ENCODE results near the gene SC5D.

The SC5D gene

GRCh38 chr11:121293288-121293594 is 670 bp downstream of the SC5D start:
- DNase-seq (ENCODE audit: low read depth), result no peak

- DNase-seq (ENCODE audit: low read depth), result no peak
Observed at GRCh38 chr11:121295246-121296029, 2.9 kb downstream of the SC5D start.

GRCh38 chr11:121297872-121298271 is 5.3 kb downstream of the SC5D start:
- DNase-seq (ENCODE audit: low read depth), result no peak

GRCh38 chr11:121298774-121299173 is 6.2 kb downstream of the SC5D start:
- DNase-seq (ENCODE audit: low read depth), result no peak

- no peak for DNase-seq (ENCODE audit: low read depth)
Observed at GRCh38 chr11:121299417-121299816, 6.8 kb downstream of the SC5D start.

GRCh38 chr11:121300313-121300971 is 7.9 kb downstream of the SC5D start:
- DNase-seq (ENCODE audit: low read depth), result peak; percentile 10

- no peak for DNase-seq (ENCODE audit: low read depth)
Observed at GRCh38 chr11:121300972-121301699, 8.6 kb downstream of the SC5D start.

GRCh38 chr11:121304759-121305158 is 12.2 kb downstream of the SC5D start:
- no peak for DNase-seq (ENCODE audit: low read depth)

- DNase-seq (ENCODE audit: low read depth), result no peak
Observed at GRCh38 chr11:121308816-121309215, 16.2 kb downstream of the SC5D start.

GRCh38 chr11:121309688-121310087 is 17.1 kb downstream of the SC5D start:
- no peak for DNase-seq (ENCODE audit: low read depth)

- no peak for DNase-seq (ENCODE audit: low read depth)
Observed at GRCh38 chr11:121310908-121311307, 18.3 kb downstream of the SC5D start.

GRCh38 chr11:121311373-121311772 is 18.8 kb downstream of the SC5D start:
- no peak for DNase-seq (ENCODE audit: low read depth)

- DNase-seq (ENCODE audit: low read depth), result no peak
Observed at GRCh38 chr11:121312483-121312882, 19.9 kb downstream of the SC5D start.

GRCh38 chr11:121318848-121319834 is 26.6 kb downstream of the SC5D start:
- DNase-seq (ENCODE audit: low read depth), result peak; percentile 39

GRCh38 chr11:121321614-121322243 is 29.2 kb downstream of the SC5D start:
- DNase-seq (ENCODE audit: low read depth), result peak; percentile 15

- DNase-seq (ENCODE audit: low read depth), result no peak
Observed at GRCh38 chr11:121323046-121323607, 30.6 kb downstream of the SC5D start.

- DNase-seq (ENCODE audit: low read depth), result no peak
Observed at GRCh38 chr11:121326230-121326629, 33.7 kb downstream of the SC5D start.

- DNase-seq (ENCODE audit: low read depth), result no peak
Observed at GRCh38 chr11:121327553-121327952, 35.0 kb downstream of the SC5D start.

GRCh38 chr11:121328176-121328966 is 35.8 kb downstream of the SC5D start:
- DNase-seq (ENCODE audit: low read depth), result no peak

- no peak for DNase-seq (ENCODE audit: low read depth)
Observed at GRCh38 chr11:121328967-121329679, 36.6 kb downstream of the SC5D start.
